GM12864 (cell line): Measurements from ENCODE around the gene ANKUB1.
"Not testable (repeated sequence)": the region's sequence is repeated elsewhere in the genome, so short reads cannot be mapped to it uniquely, and the experiment has no call there.

Source experiments
- DNase-seq: peaks from one replicate; pipeline ENCODE4 v3.0.0-alpha.2; 2011; ENCODE audit warnings: low read depth
- H3K4me3 ChIP-seq: 2 replicates; pipeline ENCODE4 v1.5.1; 2011; ENCODE audit warnings: mild to moderate bottlenecking, low read depth, low read length, control low read depth
- TF ChIP-seq, protein P1 (sequence below): IDR thresholded peaks from 2 replicates; pipeline ENCODE4 v1.5.1; 2011; ENCODE audit warnings: low read depth, mild to moderate bottlenecking, moderate library complexity, low read length, control low read depth, inconsistent platforms; ENCODE audit errors: missing control alignments

ANKUB1 gene

GRCh38 chr3:149830902-149831301, 38.5 kb upstream of the ANKUB1 start:
- H3K4me3 ChIP-seq, result no peak overlapping the region
- no peak for DNase-seq
- TF ChIP-seq, protein P1, sequence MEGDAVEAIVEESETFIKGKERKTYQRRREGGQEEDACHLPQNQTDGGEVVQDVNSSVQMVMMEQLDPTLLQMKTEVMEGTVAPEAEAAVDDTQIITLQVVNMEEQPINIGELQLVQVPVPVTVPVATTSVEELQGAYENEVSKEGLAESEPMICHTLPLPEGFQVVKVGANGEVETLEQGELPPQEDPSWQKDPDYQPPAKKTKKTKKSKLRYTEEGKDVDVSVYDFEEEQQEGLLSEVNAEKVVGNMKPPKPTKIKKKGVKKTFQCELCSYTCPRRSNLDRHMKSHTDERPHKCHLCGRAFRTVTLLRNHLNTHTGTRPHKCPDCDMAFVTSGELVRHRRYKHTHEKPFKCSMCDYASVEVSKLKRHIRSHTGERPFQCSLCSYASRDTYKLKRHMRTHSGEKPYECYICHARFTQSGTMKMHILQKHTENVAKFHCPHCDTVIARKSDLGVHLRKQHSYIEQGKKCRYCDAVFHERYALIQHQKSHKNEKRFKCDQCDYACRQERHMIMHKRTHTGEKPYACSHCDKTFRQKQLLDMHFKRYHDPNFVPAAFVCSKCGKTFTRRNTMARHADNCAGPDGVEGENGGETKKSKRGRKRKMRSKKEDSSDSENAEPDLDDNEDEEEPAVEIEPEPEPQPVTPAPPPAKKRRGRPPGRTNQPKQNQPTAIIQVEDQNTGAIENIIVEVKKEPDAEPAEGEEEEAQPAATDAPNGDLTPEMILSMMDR, result no peak

DNA sequence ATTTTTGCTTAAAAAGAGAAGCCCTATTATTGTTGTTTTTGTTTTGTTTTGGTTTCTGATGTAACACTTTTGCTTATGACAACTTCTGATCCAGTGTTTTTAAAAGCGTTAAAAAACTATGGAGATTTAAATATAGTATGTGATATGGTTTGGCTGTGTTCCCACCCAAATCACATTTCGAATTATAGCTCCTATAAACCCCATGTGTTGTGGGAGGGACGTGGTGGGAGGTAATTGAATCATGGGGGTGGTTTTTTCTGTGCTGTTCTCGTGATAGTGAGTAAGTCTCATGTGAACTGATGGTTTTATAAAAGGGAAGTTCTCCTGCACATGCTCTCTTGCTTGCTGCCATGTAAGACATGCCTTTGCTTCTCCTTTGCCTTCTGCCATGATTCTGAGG, 37.3 kb upstream of the ANKUB1 start:
- not testable (repeated sequence) for DNase-seq, H3K4me3 ChIP-seq

DNA sequence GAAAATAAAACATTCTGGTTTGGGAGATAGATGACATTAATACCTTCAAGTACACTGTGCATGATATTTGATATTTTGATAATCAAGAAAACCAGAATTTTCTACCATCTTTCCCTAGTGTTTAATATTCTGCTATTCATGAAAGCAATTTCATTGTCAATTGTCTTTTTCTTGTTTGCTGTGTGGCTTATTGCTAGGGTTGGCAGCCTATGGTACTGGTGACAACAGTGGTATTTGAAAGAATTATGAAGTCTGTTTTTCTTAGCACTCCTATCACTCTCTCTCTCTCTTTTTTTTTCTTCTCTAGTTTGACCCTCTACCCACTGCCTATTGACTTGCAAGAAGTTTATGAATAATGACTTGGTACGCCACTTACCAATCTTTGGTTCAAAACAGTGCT, 36.0 kb upstream of the ANKUB1 start:
- H3K4me3 ChIP-seq, result no peak overlapping the region
- TF ChIP-seq, protein P1, result no peak
- DNase-seq, result no peak

- TF ChIP-seq, protein P1, result no peak
- no peak overlapping the region for H3K4me3 ChIP-seq
- no peak for DNase-seq
These were observed 34.3 kb upstream of the ANKUB1 start for GRCh38 chr3:149826636-149827035.

GRCh38 chr3:149820183-149820582, 27.8 kb upstream of the ANKUB1 start:
- no peak overlapping the region for H3K4me3 ChIP-seq
- no peak for DNase-seq
- TF ChIP-seq, protein P1, result no peak

DNA sequence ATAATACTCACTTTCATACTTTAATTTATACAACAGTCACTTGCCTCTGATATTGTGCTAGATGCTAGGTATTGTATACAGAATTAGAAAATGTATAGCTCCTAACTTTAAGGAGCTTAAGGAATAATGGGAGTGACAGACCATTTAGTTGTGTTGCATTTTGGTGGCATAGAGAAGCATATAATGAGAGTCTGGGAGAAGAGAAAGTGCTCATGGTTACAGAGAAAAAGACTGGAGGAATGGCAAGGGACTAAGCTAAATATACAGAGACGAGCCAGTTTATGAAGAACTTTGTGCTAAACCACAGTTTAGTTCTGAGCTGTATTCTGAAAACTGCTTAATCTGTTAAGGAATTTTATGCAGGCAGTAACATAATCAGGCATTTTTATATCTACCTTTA, 27.1 kb upstream of the ANKUB1 start:
- no peak overlapping the region for H3K4me3 ChIP-seq
- TF ChIP-seq, protein P1, result no peak
- DNase-seq, result no peak

- no peak for DNase-seq
- TF ChIP-seq, protein P1, result no peak
- H3K4me3 ChIP-seq, result no peak overlapping the region
These were observed 24.6 kb upstream of the ANKUB1 start for GRCh38 chr3:149816986-149817385.

DNA sequence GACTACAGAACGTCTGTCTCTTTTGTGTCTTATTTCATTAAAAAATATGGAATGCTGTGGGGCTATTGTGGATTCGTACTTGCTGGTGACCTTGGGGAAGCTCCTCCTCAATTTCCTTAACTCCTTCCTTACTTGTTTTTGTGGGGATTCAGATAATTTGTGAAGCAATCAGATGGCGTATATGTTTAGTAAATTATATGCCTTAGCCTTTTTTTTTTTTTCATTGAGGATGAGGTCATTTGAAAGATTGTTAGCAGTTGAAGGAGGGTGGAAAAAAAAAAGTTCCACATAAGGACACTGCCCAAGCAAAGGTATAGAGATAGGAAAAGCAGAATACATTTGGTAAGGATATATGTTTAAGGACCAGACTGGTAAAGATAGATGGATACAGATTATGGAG, 24.0 kb upstream of the ANKUB1 start:
- no peak for DNase-seq
- TF ChIP-seq, protein P1, result no peak
- no peak overlapping the region for H3K4me3 ChIP-seq
